Forelimb muscle (tissue), 1 donor: ENCODE data around the gene PRKCZ. TPM values are rescaled to one million over a fixed set of nuclear protein-coding genes. Genes with fewer than 3 reads are reported as not detected.

Experiments
- DNase-seq: peaks from one replicate; pipeline ENCODE4 v3.0.0-alpha.2; 2013; ENCODE audit warnings: low read depth
- polyA plus RNA-seq: library from polyadenylated mRNA; unstranded; fragments of 120-200 nt; gene quantifications from one replicate; pipeline ENCODE4 v1.2.1, GENCODE V29; 2013; ENCODE audit not compliant: insufficient read length

PRKCZ gene
- polyA plus RNA-seq, 1 donor = 7.6 TPM

- no peak for DNase-seq
Observed at GRCh38 chr1:2100780-2101108, 50.5 kb downstream of the PRKCZ start.

- no peak for DNase-seq
Observed at GRCh38 chr1:2101531-2101930, 51.3 kb downstream of the PRKCZ start.

DNA sequence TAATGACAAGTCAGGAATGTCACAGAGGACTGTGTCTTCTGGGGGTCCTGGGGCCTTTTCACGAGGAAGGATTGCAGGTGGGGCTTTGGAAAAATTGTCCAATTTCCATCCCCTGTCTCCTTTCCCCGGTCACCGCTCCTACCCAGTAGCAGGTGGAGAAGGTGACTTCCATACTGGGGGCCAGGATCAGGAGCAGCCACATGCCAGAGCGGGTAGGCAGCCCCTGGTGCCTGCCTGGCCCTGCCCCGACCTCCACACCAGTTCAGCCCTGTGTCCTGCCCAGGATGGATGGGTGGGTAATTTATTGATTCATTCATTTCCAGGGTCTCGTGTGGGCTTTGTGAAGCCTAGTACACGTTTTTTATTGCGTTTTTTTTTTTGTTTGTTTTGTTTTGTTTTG lies 51.7 kb downstream of the PRKCZ start:
- no peak for DNase-seq

GRCh38 chr1:2102753-2103152 lies 52.5 kb downstream of the PRKCZ start:
- no peak for DNase-seq

- DNase-seq = no peak
Observed at GRCh38 chr1:2103266-2103900, 53.2 kb downstream of the PRKCZ start.

DNA sequence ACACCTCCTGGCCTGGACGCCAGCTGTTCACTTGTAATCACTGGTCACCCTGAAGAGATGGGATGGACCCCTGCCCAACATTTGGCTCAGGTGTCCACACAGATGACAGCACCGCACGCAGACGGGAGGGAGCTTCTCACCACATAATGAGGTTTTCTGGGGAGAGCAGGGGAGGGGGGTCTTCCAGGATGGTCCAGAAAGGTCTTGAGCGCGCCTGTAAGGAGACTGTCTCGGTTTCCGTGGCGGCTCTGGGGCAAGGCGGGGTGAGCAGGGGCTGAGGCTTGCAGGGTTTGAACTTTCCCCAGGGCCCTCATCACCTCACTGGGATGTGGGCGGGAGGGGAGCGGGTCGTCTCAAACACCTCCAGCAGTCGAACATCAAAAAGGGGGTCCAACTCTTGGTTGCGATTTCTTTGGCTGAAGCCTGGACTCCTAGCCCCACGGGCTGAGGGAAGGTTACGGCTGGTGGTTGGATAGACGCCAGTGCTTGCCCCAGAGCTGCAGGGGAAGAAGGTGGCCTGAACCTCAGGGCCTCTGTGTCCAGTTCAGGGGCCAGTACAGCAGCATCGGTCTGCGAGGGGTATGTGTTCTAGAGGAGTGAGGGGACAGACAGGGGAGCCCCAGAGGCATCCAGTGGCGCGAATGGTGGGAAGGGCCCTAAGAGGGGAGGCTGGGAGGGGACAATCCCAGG lies 53.8 kb downstream of the PRKCZ start:
- no peak for DNase-seq

DNA sequence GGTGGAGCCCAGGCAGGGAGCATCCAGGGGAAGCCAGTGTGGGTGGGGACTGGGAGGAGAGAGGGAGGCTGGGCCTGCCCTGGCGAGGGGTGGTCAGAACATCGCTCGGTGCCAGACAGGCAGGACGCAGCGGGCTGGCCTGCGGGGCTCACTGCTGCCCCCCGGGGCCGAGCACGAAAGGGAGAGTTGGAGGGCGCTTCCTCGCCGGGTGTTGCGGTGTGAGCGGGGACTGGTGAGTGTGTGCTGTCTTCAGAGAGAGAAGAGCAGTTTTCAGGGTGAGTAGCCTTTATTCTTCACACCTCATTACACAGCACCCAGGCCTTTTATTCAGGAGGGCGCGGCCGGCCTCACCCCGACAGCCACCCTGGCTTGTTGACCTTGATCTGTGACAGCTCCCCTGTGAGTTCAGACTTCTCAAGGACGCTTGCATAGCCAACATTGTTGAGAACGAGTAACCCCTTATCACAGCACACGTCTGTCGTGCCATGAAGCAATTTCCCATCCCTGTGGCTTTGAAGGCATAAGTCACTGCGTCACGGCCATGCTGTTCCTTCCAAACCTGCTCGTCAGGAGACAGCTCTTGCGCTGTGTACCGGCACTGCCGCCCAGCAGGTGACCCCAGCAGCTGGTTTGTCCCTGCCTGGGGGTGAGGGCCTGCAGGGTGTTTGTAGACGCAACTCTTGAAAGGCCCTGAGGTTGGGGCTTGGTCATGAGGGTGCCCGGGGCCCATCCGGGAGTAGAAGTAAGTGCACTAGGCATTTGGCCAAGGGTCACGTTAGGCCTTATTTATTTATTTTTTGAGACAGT lies 54.6 kb downstream of the PRKCZ start:
- DNase-seq = no peak

- no peak for DNase-seq
Observed at GRCh38 chr1:2105781-2106524, 55.7 kb downstream of the PRKCZ start.

GRCh38 chr1:2106659-2107405 lies 56.6 kb downstream of the PRKCZ start:
- DNase-seq = no peak

DNA sequence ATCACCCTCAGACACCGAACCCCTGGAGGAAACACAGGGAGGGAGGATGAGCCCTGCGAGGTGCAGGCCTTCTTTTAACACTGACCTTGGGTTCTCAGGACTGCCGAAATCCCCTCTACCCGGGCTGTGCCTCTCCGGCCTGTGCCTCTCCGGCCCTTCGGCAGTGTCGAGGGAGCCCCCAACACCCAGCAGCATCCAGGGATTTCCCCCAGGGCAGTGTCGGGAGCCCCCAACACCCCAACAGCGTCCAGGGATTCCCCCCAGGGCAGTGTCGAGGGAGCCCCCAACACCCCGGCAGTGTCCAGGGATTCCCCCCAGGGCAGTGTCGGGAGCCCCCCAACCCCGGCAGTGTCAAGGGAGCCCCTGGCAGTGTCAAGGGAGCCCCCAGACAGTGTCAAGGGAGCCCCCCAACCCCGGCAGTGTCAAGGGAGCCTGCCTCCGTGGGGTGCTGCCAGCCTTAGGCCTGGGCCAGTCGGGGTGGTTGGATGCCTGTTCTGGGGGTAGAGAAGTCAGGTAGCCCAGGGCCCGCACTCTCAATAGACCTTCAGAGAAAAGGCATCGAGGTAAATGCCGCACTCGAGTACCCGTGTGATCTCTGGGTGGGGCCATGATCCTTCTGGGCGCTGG lies 57.5 kb downstream of the PRKCZ start:
- DNase-seq = no peak

DNA sequence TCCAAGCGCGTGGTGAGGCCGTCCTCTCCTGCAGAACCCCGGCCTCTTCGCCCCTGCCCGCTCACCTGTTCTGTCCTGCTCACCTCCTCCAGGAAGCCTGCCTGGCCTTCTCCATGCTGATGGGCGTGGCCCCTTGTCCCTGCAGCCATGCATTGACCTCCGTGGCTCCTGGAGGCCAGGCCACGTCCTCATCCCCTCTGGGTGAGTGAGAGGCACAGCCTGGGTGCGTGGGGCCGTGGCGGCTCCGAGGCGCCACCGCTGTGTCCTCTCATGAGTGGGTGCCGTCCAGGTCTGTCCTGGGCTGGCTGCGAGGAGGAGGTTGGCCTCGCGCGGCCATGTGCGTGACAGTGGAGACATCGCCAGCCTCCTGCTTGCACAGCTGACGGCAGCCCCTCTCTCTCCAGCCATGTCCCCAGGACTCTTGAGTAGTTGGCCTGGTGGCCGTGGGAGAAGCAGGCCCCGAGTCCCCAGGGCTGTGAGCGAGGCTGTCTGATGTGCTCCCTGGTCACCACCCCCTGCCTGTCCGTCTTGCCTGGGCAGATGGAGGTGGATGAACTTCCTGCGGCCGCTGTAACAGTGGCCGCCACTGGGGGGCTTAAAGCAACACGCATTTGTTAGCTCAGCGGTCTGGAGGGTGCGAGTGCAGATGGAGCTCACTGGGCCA lies 58.1 kb downstream of the PRKCZ start:
- no peak for DNase-seq

- DNase-seq = no peak
Observed at GRCh38 chr1:2108877-2109580, 58.8 kb downstream of the PRKCZ start.

GRCh38 chr1:2109581-2110021 lies 59.4 kb downstream of the PRKCZ start:
- DNase-seq = no peak

- DNase-seq = no peak
Observed at GRCh38 chr1:2110191-2110737, 60.1 kb downstream of the PRKCZ start.

- DNase-seq = no peak
Observed at GRCh38 chr1:2110738-2111673, 60.8 kb downstream of the PRKCZ start.

DNA sequence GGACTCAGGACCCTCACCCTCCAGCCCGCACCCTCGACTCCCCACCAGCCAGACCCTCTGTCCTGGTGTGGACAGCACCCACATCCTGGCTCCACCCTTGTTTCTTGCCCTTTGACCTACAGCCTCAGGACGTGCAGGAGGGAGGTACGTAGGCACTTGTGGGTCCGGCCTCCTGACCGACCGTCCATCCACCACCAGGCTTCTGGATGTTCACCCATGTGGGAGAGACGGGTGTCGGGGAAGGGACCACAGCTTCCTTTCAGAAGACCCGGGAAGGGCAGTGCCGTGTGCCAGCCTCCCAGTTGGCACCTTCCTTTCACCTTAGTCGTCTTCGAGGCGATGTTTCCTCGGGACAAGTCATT lies 61.4 kb downstream of the PRKCZ start:
- no peak for DNase-seq

GRCh38 chr1:2112280-2112701 lies 62.1 kb downstream of the PRKCZ start:
- DNase-seq = no peak

DNA sequence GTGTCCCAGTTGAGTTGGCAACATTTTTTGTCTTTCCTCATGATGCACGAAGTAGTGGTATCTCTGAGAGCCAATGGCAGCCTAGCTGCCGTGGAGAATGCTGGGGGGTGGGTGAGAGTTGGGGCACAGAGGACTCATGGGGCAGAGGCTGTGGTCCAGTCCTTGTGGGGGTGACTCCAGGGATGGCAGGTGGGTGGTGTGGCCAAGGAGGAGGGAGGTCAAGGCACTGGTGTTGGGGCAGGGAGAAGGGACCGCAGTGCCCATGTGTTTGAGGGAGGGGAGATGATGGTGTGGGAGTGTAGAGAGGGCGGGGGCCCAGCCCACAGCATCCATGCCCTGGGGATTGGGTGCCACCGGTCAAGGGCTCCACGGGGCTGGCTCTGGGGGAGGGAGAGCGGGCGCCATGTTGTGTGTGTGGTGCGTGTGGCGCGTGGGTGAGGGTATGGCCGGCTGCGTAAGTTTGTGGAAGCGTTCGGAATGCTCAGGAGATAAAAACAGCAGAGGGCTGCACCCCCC lies 63.5 kb downstream of the PRKCZ start:
- DNase-seq = no peak
